Measurements from ENCODE around the gene FANCD2. TPM values are rescaled to one million over a fixed set of nuclear protein-coding genes. Genes with fewer than 3 reads are reported as not detected.

Gene FANCD2
- total RNA-seq, 1 experiment from 2014 or later = 74.9 TPM

DNA sequence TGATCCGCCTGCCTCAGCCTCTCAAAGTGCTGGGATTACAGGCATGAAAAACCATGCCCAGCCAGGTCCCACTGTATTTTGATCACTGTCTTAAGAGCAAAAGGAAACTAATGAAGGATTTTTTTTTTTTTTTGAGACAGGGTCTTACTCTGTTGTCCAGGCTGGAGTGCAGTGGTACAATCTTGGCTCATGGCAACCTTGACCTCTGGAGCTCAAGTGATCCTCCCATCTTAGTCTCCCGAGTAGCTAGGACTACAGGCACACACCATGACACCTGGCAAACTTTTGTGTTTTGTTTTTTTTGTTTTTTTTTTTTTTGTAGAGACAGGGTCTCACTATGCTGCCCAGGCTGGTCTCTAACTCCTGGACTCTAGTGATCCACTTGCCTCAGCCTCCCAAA lies 46.0 kb upstream of the FANCD2 start:
- Mint-ChIP-seq H3K36me3 (ENCODE audit: insufficient read depth in 1 of 3, low read depth in 3 of 3) (peaks cover 1 to 32% (median 31%) of the 10 kb centered on the region in 3 experiments; a peak in 5 of 7 replicates), H3K27ac (no peak overlapping the region), H3K4me1 (no peaks in the 10 kb centered on the region), H3K27me3 (ENCODE audit: low read depth) (no peaks in the 10 kb centered on the region), H3K4me3 (no peak overlapping the region), H3K9me3 (no peaks in the 10 kb centered on the region)
- H2AFZ ChIP-seq (ENCODE audit: low read length) = no peak overlapping the region
- no peaks in the 10 kb centered on the region for H3K23me2 ChIP-seq (ENCODE audit: insufficient read length, low read depth, low read length, poor library complexity, severe bottlenecking)
- no peak overlapping the region for H2BK15ac ChIP-seq (ENCODE audit: low read depth, low read length)
- DNase-seq = no peak
- H3K79me1 ChIP-seq (ENCODE audit: insufficient read depth, low read depth, low read length, poor library complexity, severe bottlenecking) = no peaks in the 10 kb centered on the region
- H2BK20ac ChIP-seq (ENCODE audit: low read depth, low read length, poor library complexity, severe bottlenecking) = no peak overlapping the region
- no peaks in the 10 kb centered on the region for H4K20me1 ChIP-seq (ENCODE audit: control insufficient read depth, insufficient read depth, insufficient read length)
- no peaks in the 10 kb centered on the region for H3K9me3 ChIP-seq (ENCODE audit: control insufficient read depth, low read depth, low read length)
- no peak overlapping the region for H3K23ac ChIP-seq (ENCODE audit: insufficient read length, low read depth, low read length)
- H3K27me3 ChIP-seq (ENCODE audit: insufficient read depth, low read length) = no peaks in the 10 kb centered on the region
- H2AK5ac ChIP-seq (ENCODE audit: insufficient read length, low read length) = no peak overlapping the region
- no peak overlapping the region for H3K4ac ChIP-seq (ENCODE audit: low read depth, low read length)
- no peak overlapping the region for H3K9ac ChIP-seq (ENCODE audit: extremely low read depth, insufficient read length, low read length)
- H4K8ac ChIP-seq (replicated peaks; ENCODE audit: insufficient read length, low read depth, low read length) = no peak overlapping the region
- WGBS (ENCODE audit: extremely low coverage, insufficient read length, low lambda C conversion rate) = no CpG with 5 or more reads among the region's 2 CpGs
- TF ChIP-seq CTCF (conservative IDR thresholded peaks at IDR 0.05) = no peak
- H4K91ac ChIP-seq (ENCODE audit: insufficient read length, low read depth, low read length) = no peak overlapping the region
- no peaks in the 10 kb centered on the region for H3K79me2 ChIP-seq (ENCODE audit: insufficient read depth, low read length)
- no peak overlapping the region for H2BK120ac ChIP-seq (ENCODE audit: low read depth, low read length, poor library complexity, severe bottlenecking)
- no peak overlapping the region for H3K56ac ChIP-seq (ENCODE audit: insufficient read length, low read depth, low read length)
- no peaks in the 10 kb centered on the region for H3K4me1 ChIP-seq (ENCODE audit: insufficient read depth, low read length)
- H3K14ac ChIP-seq (ENCODE audit: insufficient read depth, low read length) = no peak overlapping the region
- no peak overlapping the region for H4K5ac ChIP-seq (ENCODE audit: insufficient read length, low read depth, low read length)
- no peak overlapping the region for H3K18ac ChIP-seq (ENCODE audit: insufficient read length, low read depth, low read length)
- no peak overlapping the region for H2BK5ac ChIP-seq (ENCODE audit: insufficient read length, low read length)
- no peak overlapping the region for H3K27ac ChIP-seq (ENCODE audit: insufficient read length, low read depth, low read length)
- no peak overlapping the region for H3T11ph ChIP-seq (ENCODE audit: low read length)
- no peak overlapping the region for H2BK12ac ChIP-seq (ENCODE audit: insufficient read length, low read depth, low read length)
- no peak overlapping the region for H3K4me2 ChIP-seq (ENCODE audit: insufficient read depth, insufficient read length, low read length)

All from H9 (cell line).